HL-60/S4 (cell line): ENCODE results near the gene ENHO.

Experiments used
- in situ Hi-C: fragments of 300-500 bp; cut with MboI; formaldehyde crosslinking; loops from 2 replicates; pipeline ENCODE4 v1.14.3; 2022; ENCODE audit warnings: low sequenced_read_pairs

Gene ENHO

GRCh38 chr9:34508463-34508862 lies 14.3 kb downstream of the ENHO start:
- in situ Hi-C loops = loop anchor here (10.0 kb wide), 1 partner anchor 84 kb away; no protein-coding TSS in a partner anchor

- in situ Hi-C loops = loop anchor here (10.0 kb wide), 1 partner anchor 83 kb away; no protein-coding TSS in a partner anchor
Observed at GRCh38 chr9:34507966-34508365, 14.8 kb downstream of the ENHO start.

GRCh38 chr9:34507556-34507955 lies 15.2 kb downstream of the ENHO start:
- in situ Hi-C loops = loop anchor here (10.0 kb wide), 1 partner anchor 83 kb away; no protein-coding TSS in a partner anchor

GRCh38 chr9:34506623-34507022 lies 16.2 kb downstream of the ENHO start:
- in situ Hi-C loops = loop anchor here (10.0 kb wide), 1 partner anchor 82 kb away; no protein-coding TSS in a partner anchor

GRCh38 chr9:34505370-34506120 lies 17.2 kb downstream of the ENHO start:
- in situ Hi-C loops = loop anchor here (10.0 kb wide), 1 partner anchor 81 kb away; no protein-coding TSS in a partner anchor

- in situ Hi-C loops = loop anchor here (10.0 kb wide), 1 partner anchor 79 kb away; no protein-coding TSS in a partner anchor
Observed at GRCh38 chr9:34503406-34503805, 19.4 kb downstream of the ENHO start.

- in situ Hi-C loops = loop anchor here (10.0 kb wide), 1 partner anchor 78 kb away; no protein-coding TSS in a partner anchor
Observed at GRCh38 chr9:34502891-34503290, 19.9 kb downstream of the ENHO start.

- in situ Hi-C loops = loop anchor here (10.0 kb wide), 1 partner anchor 78 kb away; no protein-coding TSS in a partner anchor
Observed at GRCh38 chr9:34502471-34502870, 20.3 kb downstream of the ENHO start.

GRCh38 chr9:34501889-34502425 lies 20.8 kb downstream of the ENHO start:
- in situ Hi-C loops = loop anchor here (10.0 kb wide), 1 partner anchor 77 kb away; no protein-coding TSS in a partner anchor

- in situ Hi-C loops = loop anchor here (10.0 kb wide), 1 partner anchor 77 kb away; no protein-coding TSS in a partner anchor
Observed at GRCh38 chr9:34501372-34501771, 21.4 kb downstream of the ENHO start.

GRCh38 chr9:34500623-34501267 lies 22.0 kb downstream of the ENHO start:
- in situ Hi-C loops = loop anchor here (10.0 kb wide), 1 partner anchor 76 kb away; no protein-coding TSS in a partner anchor

- in situ Hi-C loops = loop anchor here (10.0 kb wide), 1 partner anchor 94 kb away; no protein-coding TSS in a partner anchor
Observed at GRCh38 chr9:34499076-34499475, 23.7 kb downstream of the ENHO start.

GRCh38 chr9:34498553-34498952 lies 24.2 kb downstream of the ENHO start:
- in situ Hi-C loops = loop anchor here (10.0 kb wide), 1 partner anchor 94 kb away; no protein-coding TSS in a partner anchor

- in situ Hi-C loops = loop anchor here (10.0 kb wide), 1 partner anchor 91 kb away; no protein-coding TSS in a partner anchor
Observed at GRCh38 chr9:34496149-34496712, 26.6 kb downstream of the ENHO start.

GRCh38 chr9:34493972-34494535 lies 28.7 kb downstream of the ENHO start:
- in situ Hi-C loops = loop anchor here (10.0 kb wide), 1 partner anchor 89 kb away; no protein-coding TSS in a partner anchor

- in situ Hi-C loops = loop anchor here (10.0 kb wide), 1 partner anchor 87 kb away; no protein-coding TSS in a partner anchor
Observed at GRCh38 chr9:34492051-34492450, 30.7 kb downstream of the ENHO start.

GRCh38 chr9:34491596-34491995 lies 31.2 kb downstream of the ENHO start:
- in situ Hi-C loops = loop anchor here (10.0 kb wide), 1 partner anchor 87 kb away; no protein-coding TSS in a partner anchor

- in situ Hi-C loops = loop anchor here (10.0 kb wide), 1 partner anchor 86 kb away; no protein-coding TSS in a partner anchor
Observed at GRCh38 chr9:34490760-34491159, 32.0 kb downstream of the ENHO start.

- in situ Hi-C loops = loop anchor here (10.0 kb wide), 1 partner anchor 86 kb away; no protein-coding TSS in a partner anchor
Observed at GRCh38 chr9:34490360-34490759, 32.4 kb downstream of the ENHO start.

- in situ Hi-C loops = no loop called here
Observed at GRCh38 chr9:34486572-34486971, 36.2 kb downstream of the ENHO start.
